Measurements from ENCODE around the gene SRC.

The SRC gene

DNA sequence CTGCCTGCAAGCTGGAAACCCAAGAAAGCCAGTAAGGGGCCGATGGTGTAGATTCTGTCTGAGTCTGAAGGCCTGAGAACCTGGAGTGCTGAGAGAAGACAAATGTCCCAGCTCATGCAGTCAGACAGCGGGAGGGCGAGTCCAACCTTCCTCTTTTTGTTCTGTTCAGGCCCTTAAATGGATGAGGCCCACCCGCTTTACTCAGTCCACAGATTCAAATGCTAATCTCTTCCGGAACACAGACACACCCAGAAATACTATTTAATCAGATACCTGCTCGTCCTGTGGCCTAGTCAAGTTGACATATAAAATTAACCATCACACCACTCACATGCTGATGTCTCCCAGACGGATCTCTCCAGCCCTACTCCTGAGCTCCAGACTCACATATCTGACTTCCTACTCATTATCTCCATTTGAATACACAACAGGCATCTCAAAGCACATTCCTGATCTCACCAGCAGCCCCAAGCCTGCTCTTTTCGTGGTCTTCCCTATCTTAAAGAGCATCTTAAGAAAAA, 26.7 kb upstream of the SRC start:
- H3K4me3 ChIP-seq (replicated peaks; ENCODE audit: low read depth, low read length) = no peak overlapping the region
- no peak for DNase-seq (ENCODE audit: low read depth)
- TF ChIP-seq, protein P1, sequence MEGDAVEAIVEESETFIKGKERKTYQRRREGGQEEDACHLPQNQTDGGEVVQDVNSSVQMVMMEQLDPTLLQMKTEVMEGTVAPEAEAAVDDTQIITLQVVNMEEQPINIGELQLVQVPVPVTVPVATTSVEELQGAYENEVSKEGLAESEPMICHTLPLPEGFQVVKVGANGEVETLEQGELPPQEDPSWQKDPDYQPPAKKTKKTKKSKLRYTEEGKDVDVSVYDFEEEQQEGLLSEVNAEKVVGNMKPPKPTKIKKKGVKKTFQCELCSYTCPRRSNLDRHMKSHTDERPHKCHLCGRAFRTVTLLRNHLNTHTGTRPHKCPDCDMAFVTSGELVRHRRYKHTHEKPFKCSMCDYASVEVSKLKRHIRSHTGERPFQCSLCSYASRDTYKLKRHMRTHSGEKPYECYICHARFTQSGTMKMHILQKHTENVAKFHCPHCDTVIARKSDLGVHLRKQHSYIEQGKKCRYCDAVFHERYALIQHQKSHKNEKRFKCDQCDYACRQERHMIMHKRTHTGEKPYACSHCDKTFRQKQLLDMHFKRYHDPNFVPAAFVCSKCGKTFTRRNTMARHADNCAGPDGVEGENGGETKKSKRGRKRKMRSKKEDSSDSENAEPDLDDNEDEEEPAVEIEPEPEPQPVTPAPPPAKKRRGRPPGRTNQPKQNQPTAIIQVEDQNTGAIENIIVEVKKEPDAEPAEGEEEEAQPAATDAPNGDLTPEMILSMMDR (IDR thresholded peaks at IDR 0.05; ENCODE audit: low read length, missing control alignments) = no peak

DNA sequence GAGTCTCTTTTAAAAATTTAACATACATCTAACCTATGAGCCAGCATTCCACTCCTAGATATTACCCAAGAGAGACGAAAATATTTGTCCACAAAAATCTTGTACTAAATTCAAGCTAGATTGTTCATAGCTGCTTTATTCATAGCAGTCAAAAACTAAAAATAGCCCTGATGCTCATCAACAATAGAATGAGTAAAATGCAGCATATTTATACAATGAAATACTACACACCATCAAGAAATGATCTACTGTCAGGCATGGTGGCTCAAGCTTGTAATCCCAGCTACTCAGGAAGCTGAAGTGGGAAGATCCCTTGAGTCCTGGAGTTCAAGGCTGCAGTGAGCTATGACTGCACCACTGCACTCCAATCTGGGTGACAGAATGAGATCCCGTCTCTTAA, 22.0 kb upstream of the SRC start:
- TF ChIP-seq, protein P1 (IDR thresholded peaks at IDR 0.05; ENCODE audit: low read length, missing control alignments) = no peak
- peak; percentile 72 for DNase-seq (ENCODE audit: low read depth)
- no peak overlapping the region for H3K4me3 ChIP-seq (replicated peaks; ENCODE audit: low read depth, low read length)

DNA sequence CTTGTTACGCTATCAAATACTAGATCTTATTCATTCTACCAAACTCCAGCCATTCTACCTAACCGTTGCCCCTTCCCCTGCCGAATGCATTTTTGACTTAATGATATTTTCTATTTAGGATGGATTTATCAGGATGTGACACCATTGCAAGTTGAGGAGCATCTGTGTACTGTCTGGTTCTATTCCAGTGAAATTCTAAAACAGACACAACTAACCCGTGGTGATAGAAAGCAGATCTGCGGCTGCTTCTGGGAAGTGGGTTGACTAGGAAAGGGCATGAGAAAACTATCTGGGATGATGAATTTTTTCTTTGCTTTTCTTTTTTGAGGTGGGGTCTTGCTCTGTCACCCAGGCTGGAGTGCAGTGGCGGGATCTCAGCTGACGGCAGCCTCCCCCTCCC, 20.7 kb upstream of the SRC start:
- no peak overlapping the region for H3K4me3 ChIP-seq (replicated peaks; ENCODE audit: low read depth, low read length)
- DNase-seq (ENCODE audit: low read depth) = no peak
- TF ChIP-seq, protein P1 (IDR thresholded peaks at IDR 0.05; ENCODE audit: low read length, missing control alignments) = no peak

DNA sequence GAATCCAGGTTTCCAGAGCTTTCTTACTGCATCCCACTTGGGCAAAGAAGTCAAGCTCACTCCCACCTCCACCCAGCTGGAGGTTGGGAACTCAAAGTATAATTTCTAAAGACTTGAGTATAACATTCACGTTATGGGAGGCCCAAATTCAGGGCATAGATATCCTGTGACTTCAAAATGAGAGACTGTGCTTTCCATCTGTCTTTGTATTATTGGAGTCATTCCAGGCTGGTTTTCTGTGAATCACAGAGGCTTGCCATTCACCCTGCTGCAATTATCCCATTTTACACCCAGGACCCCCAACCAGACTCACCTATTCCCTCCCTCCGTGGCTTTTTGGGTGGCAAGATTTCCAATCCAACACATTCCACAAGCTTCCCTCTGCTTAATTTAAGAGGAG, 19.3 kb upstream of the SRC start:
- TF ChIP-seq, protein P1 (IDR thresholded peaks at IDR 0.05; ENCODE audit: low read length, missing control alignments) = no peak
- no peak overlapping the region for H3K4me3 ChIP-seq (replicated peaks; ENCODE audit: low read depth, low read length)
- DNase-seq (ENCODE audit: low read depth) = no peak

DNA sequence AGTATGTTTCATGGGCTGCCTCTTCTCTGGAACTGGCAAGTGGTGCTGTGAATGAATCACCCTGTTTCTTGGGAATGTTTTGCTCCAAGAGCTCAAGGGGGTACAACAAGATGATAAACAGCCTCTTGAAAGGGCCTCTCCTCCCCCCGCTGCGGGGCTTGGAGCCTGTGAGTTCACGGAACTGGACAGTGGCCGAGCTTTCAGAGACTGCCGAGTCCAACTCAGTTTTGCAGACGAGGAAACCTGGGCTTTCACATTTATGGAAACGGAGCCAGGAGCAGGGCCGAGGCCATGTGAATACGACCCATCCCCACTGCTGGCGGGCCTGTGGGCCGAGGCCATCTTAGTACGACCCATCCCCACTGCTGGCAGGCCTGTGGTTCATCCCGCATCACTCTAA, 18.2 kb upstream of the SRC start:
- DNase-seq (ENCODE audit: low read depth) = peak; percentile 79
- no peak overlapping the region for H3K4me3 ChIP-seq (replicated peaks; ENCODE audit: low read depth, low read length)
- TF ChIP-seq, protein P1 (IDR thresholded peaks at IDR 0.05; ENCODE audit: low read length, missing control alignments) = no peak

DNA sequence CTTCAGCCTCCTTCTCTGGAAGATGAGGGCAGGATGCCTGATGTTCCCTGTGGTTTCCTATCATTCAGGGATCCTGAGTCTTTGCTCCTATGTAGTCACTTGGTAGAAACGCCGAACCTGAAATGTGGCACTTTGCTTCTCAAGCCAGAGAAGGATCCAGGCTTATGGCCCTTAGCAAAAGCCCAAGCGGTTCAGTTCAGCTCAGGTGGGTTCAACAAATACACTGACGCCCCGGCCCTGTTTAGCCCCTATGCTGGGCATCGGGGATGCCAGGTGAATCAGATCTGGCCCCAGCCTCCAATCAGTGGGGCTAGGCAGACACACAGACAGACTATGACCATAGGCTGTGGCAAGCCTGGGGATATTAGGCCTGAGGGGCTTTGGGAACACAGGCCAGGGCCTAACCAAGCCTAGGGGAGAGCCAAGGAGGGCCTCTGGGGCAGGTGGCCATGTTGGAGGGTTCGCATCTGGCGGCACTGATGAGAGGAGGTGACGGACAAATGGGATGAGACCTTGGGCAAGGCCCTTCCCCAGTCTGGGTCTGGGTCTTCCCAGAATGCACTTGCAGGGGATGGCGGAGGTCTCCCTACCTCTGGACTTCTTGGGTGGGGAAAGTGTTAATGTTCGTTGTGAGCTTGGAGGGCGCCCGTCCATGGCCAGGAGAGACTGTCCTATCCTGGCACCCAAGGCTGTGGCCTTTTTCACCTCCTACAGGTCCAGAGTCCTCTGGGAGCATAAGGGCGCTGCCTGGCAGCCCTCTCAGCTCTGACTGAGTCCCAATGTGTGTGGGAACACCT, 17.6 kb upstream of the SRC start:
- TF ChIP-seq, protein P1 (IDR thresholded peaks at IDR 0.05; ENCODE audit: low read length, missing control alignments) = no peak
- H3K4me3 ChIP-seq (replicated peaks; ENCODE audit: low read depth, low read length) = no peak overlapping the region
- no peak for DNase-seq (ENCODE audit: low read depth)

Data from fibroblast of pulmonary artery (primary cell).